ENCODE results near the gene SPG11. TPM values are rescaled to one million over a fixed set of nuclear protein-coding genes. Genes with fewer than 3 reads are reported as not detected.

The SPG11 gene
- total RNA-seq, 1 donor: 73.8 TPM

DNA sequence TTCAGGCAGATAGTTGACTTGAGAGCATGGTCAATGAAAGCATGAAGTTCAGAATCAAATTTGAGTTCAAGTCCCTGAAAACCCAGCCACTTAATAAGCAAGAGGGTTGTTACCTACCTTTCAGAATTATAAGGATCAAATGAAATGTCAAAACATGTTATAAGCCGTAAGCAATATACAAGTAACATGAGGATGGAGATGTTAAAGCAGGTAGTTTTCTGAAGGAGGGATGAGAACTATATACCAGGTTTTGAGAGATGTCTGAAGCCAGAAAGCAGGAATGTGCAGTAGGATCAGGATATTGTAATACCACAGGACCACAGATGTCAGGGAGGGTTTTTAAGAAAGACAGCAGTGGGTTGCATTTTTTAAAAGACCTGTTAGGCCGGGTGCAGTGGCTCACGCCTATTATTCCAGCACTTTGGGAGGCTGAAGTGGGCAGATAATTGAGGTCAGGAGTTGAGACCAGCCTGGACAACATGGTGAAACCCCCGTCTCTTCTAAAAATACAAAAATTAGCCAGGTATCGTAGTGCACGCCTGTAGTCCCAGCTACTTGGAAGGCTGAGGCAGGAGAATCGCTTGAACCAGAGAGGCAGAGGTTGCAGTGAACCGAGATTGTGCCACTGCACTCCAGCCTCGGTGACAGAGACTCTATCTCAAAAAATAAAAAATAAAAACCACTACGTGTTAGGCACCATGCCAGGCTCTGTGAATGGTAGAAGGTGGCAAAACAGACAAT is 133.4 kb downstream of the SPG11 start:
- DNase-seq (ENCODE audit: low read depth in 2 of 3, low spot score in 2 of 3): no peak

DNA sequence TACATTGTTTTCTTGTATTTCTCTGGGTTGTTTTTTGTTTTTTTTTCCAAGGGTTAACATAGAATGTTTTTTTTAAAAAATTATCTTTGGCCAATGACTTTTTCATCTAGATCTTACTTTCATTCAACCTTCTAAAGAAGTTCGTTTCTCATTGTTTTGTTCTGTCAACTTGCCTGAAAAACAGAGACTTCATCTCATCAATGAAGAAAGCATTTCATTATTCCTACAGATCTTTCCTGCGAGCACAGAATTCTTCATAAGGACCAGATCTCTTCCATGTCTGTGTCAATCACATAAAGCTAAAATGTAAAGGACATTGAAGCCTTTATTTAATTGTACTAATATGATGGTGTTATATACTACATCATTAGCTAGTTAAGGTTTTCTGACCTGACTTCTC is 136.2 kb downstream of the SPG11 start:
- DNase-seq (ENCODE audit: low read depth in 2 of 3, low spot score in 2 of 3): no peak

DNA sequence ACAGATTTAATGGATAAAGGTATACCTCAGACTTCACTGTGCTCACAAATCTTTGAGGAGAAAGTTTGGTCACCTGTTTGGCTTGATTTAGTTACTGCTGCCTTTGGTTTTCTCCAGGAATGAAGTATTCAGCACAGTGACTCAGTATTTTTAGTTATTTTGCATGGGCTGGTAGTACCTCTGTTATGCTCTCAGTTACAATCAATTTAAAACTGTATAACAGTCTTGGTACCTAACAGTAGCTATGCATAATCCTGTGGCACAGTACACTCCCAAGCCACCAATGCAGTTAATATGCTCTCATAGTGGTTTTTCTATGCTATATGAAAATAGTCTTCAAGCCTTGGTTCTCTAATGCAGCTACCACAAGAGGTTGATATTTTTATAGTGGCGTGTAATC is 138.4 kb downstream of the SPG11 start:
- DNase-seq (ENCODE audit: low read depth in 2 of 3, low spot score in 2 of 3): no peak

DNA sequence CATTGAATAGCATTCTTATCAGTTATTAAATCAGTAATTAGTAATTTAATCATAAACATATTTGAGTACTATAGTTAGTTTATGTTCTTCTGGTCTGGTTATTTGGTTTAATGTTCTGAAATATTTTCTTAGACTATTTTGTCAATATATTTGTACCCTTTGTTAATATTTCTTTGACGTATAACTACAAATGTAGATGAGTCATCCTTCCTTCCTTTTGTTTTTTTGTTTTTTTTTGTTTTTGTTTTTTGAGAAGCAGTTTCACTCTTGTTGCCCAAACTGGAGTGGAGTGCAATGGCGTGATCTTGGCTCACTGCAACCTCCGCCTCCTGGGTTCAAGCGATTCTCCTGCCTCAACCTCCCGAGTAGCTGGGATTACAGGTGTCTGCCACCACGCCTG is 143.9 kb downstream of the SPG11 start:
- no peak for DNase-seq (ENCODE audit: low read depth in 2 of 3, low spot score in 2 of 3)

DNA sequence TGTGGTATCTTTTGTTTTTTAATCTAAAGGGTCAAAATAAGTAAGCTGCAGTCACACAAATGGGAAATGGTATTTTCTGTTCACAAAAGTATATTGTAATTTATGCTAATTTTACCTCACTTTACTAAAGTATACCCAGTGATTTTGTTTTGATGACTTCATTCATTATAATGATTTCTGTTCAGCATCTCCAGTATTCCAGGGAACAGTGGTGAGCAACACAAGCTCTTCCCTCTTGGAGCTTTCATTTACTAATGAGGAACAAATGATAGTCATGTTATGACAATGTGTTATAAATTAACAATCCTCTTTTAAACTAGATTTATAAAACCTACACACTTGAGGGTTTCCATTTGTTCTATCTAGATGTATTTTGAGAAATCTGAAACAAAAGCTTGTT is 147.0 kb downstream of the SPG11 start:
- DNase-seq (ENCODE audit: low read depth in 2 of 3, low spot score in 2 of 3): no peak

Small RNA genes within 50 kb of the gene (small RNA-seq; reads per million reads assigned to genes)
- gene RF00019: not detected

Other genes starting within 250 kb of the SPG11 start
- 51.4 TPM for gene CTDSPL2, start 236.0 kb downstream of the SPG11 start, total RNA-seq
- gene EIF3J, start 126.5 kb downstream of the SPG11 start, total RNA-seq: 19.7 TPM
- 5.7 TPM for gene PATL2, start 47.7 kb upstream of the SPG11 start, total RNA-seq
- gene B2M, start 47.9 kb upstream of the SPG11 start, total RNA-seq: 2,769 TPM
- gene TRIM69, start 72.9 kb upstream of the SPG11 start, total RNA-seq: 10.8 TPM

Measured in hematopoietic multipotent progenitor cell (in vitro differentiated cells).